IMR-90 (cell line): ENCODE data around the gene YBX2. TPM values are rescaled to one million over a fixed set of nuclear protein-coding genes. Genes with fewer than 3 reads are reported as not detected.

Experiments used
- ATAC-seq: fragments of 200-7000 bp; cut with Tn5 transposase; 2 replicates; pipeline ENCODE4 v1.9.1; 2020; ENCODE audit warnings: low read depth, mild to moderate bottlenecking, moderate library complexity
- BruUV-seq: library from RNA; stranded (reverse); fragments of 400-500 nt; replicated peaks from 2 replicates; lab custom pipeline; 2021; lab: Mats Ljungman, UMichigan
- CTCF ChIA-PET: fragments of 300-600 bp; formaldehyde crosslinking; extraction: SDS; loops from one replicate; lab custom pipeline; 2021; ENCODE audit warnings: antibody characterized with exemption; lab: Yijun Ruan, JAX
- POLR2A ChIA-PET: fragments of 300-600 bp; sonication (Branson Sonifier 250); formaldehyde crosslinking; loops from one replicate; lab custom pipeline; 2022; ENCODE audit warnings: antibody characterized with exemption; ENCODE audit not compliant: unreplicated experiment; lab: Charles Lee
- DNase-seq: peaks from one replicate; pipeline ENCODE4 v3.0.0; 2013
- H2AFZ ChIP-seq: replicated peaks from 2 replicates; pipeline ENCODE3; 2013; ENCODE audit warnings: low read length, mild to moderate bottlenecking; ENCODE audit not compliant: poor library complexity
- H2AK5ac ChIP-seq: 2 replicates; pipeline ENCODE4 v1.6.1; 2013; ENCODE audit warnings: low read depth, low read length, inconsistent platforms
- H2AK9ac ChIP-seq: replicated peaks from 2 replicates; pipeline ENCODE3; 2013; ENCODE audit warnings: mild to moderate bottlenecking, low read depth, low read length, moderate library complexity; ENCODE audit not compliant: poor library complexity
- H2BK120ac ChIP-seq: 2 replicates; pipeline ENCODE4 v1.6.1; 2013; ENCODE audit warnings: low read depth, low read length, inconsistent platforms
- H2BK15ac ChIP-seq: 3 replicates; pipeline ENCODE4 v1.6.1; 2013; ENCODE audit warnings: low read depth, low read length, inconsistent platforms
- H2BK20ac ChIP-seq: 2 replicates; pipeline ENCODE4 v1.6.1; 2013; ENCODE audit warnings: low read depth, mild to moderate bottlenecking, inconsistent platforms, low read length, moderate library complexity
- H2BK5ac ChIP-seq: 2 replicates; pipeline ENCODE4 v1.6.1; 2013; ENCODE audit warnings: mild to moderate bottlenecking, low read depth, low read length, inconsistent platforms; ENCODE audit not compliant: poor library complexity, severe bottlenecking
- H3K14ac ChIP-seq: replicated peaks from 2 replicates; pipeline ENCODE4 v1.6.1; 2013; ENCODE audit warnings: low read depth, low read length, inconsistent platforms
- H3K18ac ChIP-seq: 2 replicates; pipeline ENCODE4 v1.6.1; 2013; ENCODE audit warnings: low read depth, low read length, control low read depth
- H3K23ac ChIP-seq: 2 replicates; pipeline ENCODE4 v1.6.1; 2013; ENCODE audit warnings: low read depth, low read length, inconsistent platforms
- H3K27ac ChIP-seq: 2 replicates; pipeline ENCODE4 v1.5.1; 2013; ENCODE audit warnings: mild to moderate bottlenecking, control low read depth, low read length; ENCODE audit not compliant: insufficient read depth
- H3K27me3 ChIP-seq: 2 replicates; pipeline ENCODE4 v1.6.1; 2013; ENCODE audit warnings: low read length; ENCODE audit not compliant: control insufficient read depth, insufficient read depth
- H3K36me3 ChIP-seq: 2 replicates; pipeline ENCODE4 v1.6.1; 2013; ENCODE audit warnings: low read length, mixed read lengths; ENCODE audit not compliant: control insufficient read depth, insufficient read depth
- H3K4ac ChIP-seq: 2 replicates; pipeline ENCODE4 v1.6.1; 2013; ENCODE audit warnings: low read depth, low read length, inconsistent platforms
- H3K4me1 ChIP-seq: 2 replicates; pipeline ENCODE4 v1.6.1; 2013; ENCODE audit warnings: low read length, mixed read lengths; ENCODE audit not compliant: control insufficient read depth, insufficient read depth
- H3K4me2 ChIP-seq: 2 replicates; pipeline ENCODE4 v1.6.1; 2013; ENCODE audit warnings: low read depth, mild to moderate bottlenecking, control low read depth, low read length, moderate library complexity
- H3K4me3 ChIP-seq: 2 replicates; pipeline ENCODE4 v1.5.1; 2013; ENCODE audit warnings: low read depth, mild to moderate bottlenecking, control low read depth, low read length, moderate library complexity; ENCODE audit not compliant: insufficient read depth
- H3K56ac ChIP-seq: 2 replicates; pipeline ENCODE4 v1.6.1; 2013; ENCODE audit warnings: low read length, inconsistent platforms; ENCODE audit not compliant: insufficient read depth; ENCODE audit errors: extremely low read depth
- H3K79me1 ChIP-seq, 2 experiments: 2 replicates each; pipeline ENCODE4 v1.6.1; 2013; ENCODE audit warnings: low read length in 2 of 2, inconsistent platforms in 1 of 2, low read depth in 1 of 2
- H3K9ac ChIP-seq: 2 replicates; pipeline ENCODE4 v1.6.1; 2013; ENCODE audit warnings: low read depth, low read length, control low read depth
- H3K9me1 ChIP-seq: 2 replicates; pipeline ENCODE4 v1.6.1; 2013; ENCODE audit warnings: low read length, inconsistent platforms; ENCODE audit not compliant: insufficient read depth
- H3K9me3 ChIP-seq: 2 replicates; pipeline ENCODE4 v1.6.1; 2013; ENCODE audit warnings: low read length; ENCODE audit not compliant: control insufficient read depth, insufficient read depth
- H4K20me1 ChIP-seq: 2 replicates; pipeline ENCODE4 v1.6.1; 2013; ENCODE audit warnings: low read length, inconsistent platforms; ENCODE audit not compliant: insufficient read depth
- H4K5ac ChIP-seq: 2 replicates; pipeline ENCODE4 v1.6.1; 2013; ENCODE audit warnings: mild to moderate bottlenecking, low read depth, low read length, control low read depth
- H4K8ac ChIP-seq, 2 experiments: 2 replicates each; pipeline ENCODE4 v1.6.1; 2013; ENCODE audit warnings: low read depth in 2 of 2, low read length in 2 of 2, control low read depth in 1 of 2, inconsistent platforms in 1 of 2
- H4K91ac ChIP-seq: 2 replicates; pipeline ENCODE4 v1.6.1; 2013; ENCODE audit warnings: low read depth, low read length, inconsistent platforms; ENCODE audit not compliant: insufficient read depth
- BHLHE40 ChIP-seq: fragments of 150-350 bp; IDR thresholded peaks from 2 replicates; pipeline ENCODE4 v1.6.1; 2016; ENCODE audit warnings: mild to moderate bottlenecking, low read depth, low read length
- CEBPB ChIP-seq: IDR thresholded peaks from 2 replicates; pipeline ENCODE4 v1.6.1; 2012; ENCODE audit warnings: low read depth, low read length, improper control_type of control experiment
- CHD1 ChIP-seq: IDR thresholded peaks from 2 replicates; pipeline ENCODE4 v1.6.1; 2012; ENCODE audit warnings: low read depth, low read length, improper control_type of control experiment
- CTCF ChIP-seq: conservative IDR thresholded peaks from 2 replicates; pipeline ENCODE4 v1.5.1; 2012; ENCODE audit warnings: mild to moderate bottlenecking, low read depth, low read length, improper control_type of control experiment
- ELK1 ChIP-seq: fragments of 150-350 bp; IDR thresholded peaks from 2 replicates; pipeline ENCODE4 v1.6.1; 2016; ENCODE audit warnings: low read depth, mild to moderate bottlenecking, low read length, moderate library complexity, borderline replicate concordance
- FOS ChIP-seq: fragments of 150-350 bp; IDR thresholded peaks from 2 replicates; pipeline ENCODE4 v1.6.1; 2016; ENCODE audit warnings: low read depth, low read length
- MAFK ChIP-seq: IDR thresholded peaks from 2 replicates; pipeline ENCODE4 v1.6.1; 2012; ENCODE audit warnings: low read depth, low read length, improper control_type of control experiment
- MAZ ChIP-seq: IDR thresholded peaks from 2 replicates; pipeline ENCODE4 v1.6.1; 2012; ENCODE audit warnings: low read depth, mild to moderate bottlenecking, low read length, improper control_type of control experiment, moderate library complexity, borderline replicate concordance
- MXI1 ChIP-seq: IDR thresholded peaks from 2 replicates; pipeline ENCODE4 v1.6.1; 2012; ENCODE audit warnings: low read depth, mild to moderate bottlenecking, low read length, moderate library complexity, borderline replicate concordance
- NFE2L2 ChIP-seq: fragments of 150-350 bp; IDR thresholded peaks from 2 replicates; pipeline ENCODE4 v1.6.1; 2016; ENCODE audit warnings: low read depth, mild to moderate bottlenecking, low read length
- POLR2A ChIP-seq: IDR thresholded peaks from 2 replicates; pipeline ENCODE4 v1.6.1; 2012; ENCODE audit warnings: mild to moderate bottlenecking, low read depth, low read length
- RAD21 ChIP-seq: IDR thresholded peaks from 2 replicates; pipeline ENCODE4 v1.6.1; 2012; ENCODE audit warnings: low read length, improper control_type of control experiment
- RCOR1 ChIP-seq: IDR thresholded peaks from 2 replicates; pipeline ENCODE4 v1.6.1; 2012; ENCODE audit warnings: mild to moderate bottlenecking, low read length, improper control_type of control experiment; ENCODE audit not compliant: insufficient replicate concordance
- RFX5 ChIP-seq: IDR thresholded peaks from 2 replicates; pipeline ENCODE4 v1.8.0; 2012; ENCODE audit warnings: low read depth, mild to moderate bottlenecking, low read length, moderate library complexity
- SMC3 ChIP-seq: fragments of 150-350 bp; IDR thresholded peaks from 2 replicates; pipeline ENCODE4 v1.6.1; 2016; ENCODE audit warnings: low read depth, mild to moderate bottlenecking, antibody characterized with exemption, low read length, moderate library complexity
- USF2 ChIP-seq: fragments of 150-350 bp; IDR thresholded peaks from 2 replicates; pipeline ENCODE4 v1.6.1; 2017; ENCODE audit warnings: mild to moderate bottlenecking, antibody characterized with exemption, low read length, low read depth
- WGBS, 2 experiments: methylation state at CpG; one replicate each; pipeline versions ENCODE4 v1.1.5 to v1.1.7; 2013; ENCODE audit warnings: missing lambda C conversion rate in 2 of 2; ENCODE audit not compliant: insufficient read length in 1 of 2; ENCODE audit errors: extremely low coverage in 2 of 2; 5-methylcytosine and 5-hydroxymethylcytosine counted together
- dilution Hi-C: fragments of 300-500 bp; cut with HindIII; formaldehyde crosslinking; loops from one replicate; pipeline ENCODE4 v1.14.3; 2018; ENCODE audit warnings: low sequenced_read_pairs; ENCODE audit not compliant: unreplicated experiment
- in situ Hi-C: fragments of 300-500 bp; cut with MboI; formaldehyde crosslinking; loops from 3 replicates; pipeline ENCODE4 v1.14.3; 2019; ENCODE audit warnings: low sequenced_read_pairs, inconsistent platforms, mixed read lengths
- intact Hi-C: fragments of 100-400 bp; cut with micrococcal nuclease; formaldehyde crosslinking; loops from 2 replicates; pipeline ENCODE4 v1.10.0; 2022
- polyA plus RNA-seq, 3 experiments: library from polyadenylated mRNA; depleted of rRNA; stranded (reverse); fragments of >200 nt; gene quantifications; 2 replicates each; pipeline ENCODE4 v1.2.3, GENCODE V29; 2012; ENCODE audit warnings: low replicate concordance in 1 of 3
- total RNA-seq: library from RNA; depleted of rRNA; stranded (reverse); fragments of >200 nt; gene quantifications from 2 replicates; pipeline ENCODE4 v1.2.3, GENCODE V29; 2012

YBX2 gene
- total and polyA plus RNA-seq, 2 of the 4 experiments (the other 2 are of a cell fraction) = 0.17 TPM; not detected in 1

- Histone ChIP-seq H2AK5ac (no peak overlapping the region), H3K4ac (no peak overlapping the region), H3K4me1 (peaks cover 3% of the 10 kb centered on the region), H2AK9ac (no peak overlapping the region), H3K14ac (no peak overlapping the region), H3K56ac (no peak overlapping the region), H2AFZ (no peak overlapping the region), H3K23ac (no peak overlapping the region), H3K36me3 (no peaks in the 10 kb centered on the region), H2BK5ac (no peak overlapping the region), H4K91ac (no peak overlapping the region), H2BK120ac (no peak overlapping the region), H3K27me3 (peaks cover 70% of the 10 kb centered on the region), H3K4me2 (no peak overlapping the region), H3K27ac (no peak overlapping the region), H2BK20ac (no peak overlapping the region), H4K20me1 (0 out of 2 replicates have a peak, but pooled peaks cover 3% of the 10 kb centered on the region), H4K5ac (no peak overlapping the region), H3K9me3 (no peaks in the 10 kb centered on the region; the same call in 1 of the 2 replicates), H3K4me3 (no peak overlapping the region), H4K8ac (no peak overlapping the region), H3K9ac (no peak overlapping the region), H3K79me1 (no peaks in the 10 kb centered on the region), H2BK15ac (no peak overlapping the region), H3K18ac (no peak overlapping the region), H3K9me1 (no peaks in the 10 kb centered on the region; the same call in 1 of the 2 replicates)
- in situ Hi-C loops (no loop called here), dilution Hi-C loops (no loop called here), intact Hi-C loops (no loop called here)
- POLR2A ChIA-PET = no interaction called here
- CTCF ChIA-PET = no interaction called here
- no TSS peak for BruUV-seq
- no peak for TF ChIP-seq CTCF
- TF ChIP-seq BHLHE40 = no peak
- no peak for TF ChIP-seq POLR2A
- TF ChIP-seq RCOR1 = no peak
- TF ChIP-seq CHD1 = no peak
- TF ChIP-seq RAD21 = no peak
- TF ChIP-seq RFX5 = no peak
- TF ChIP-seq MAZ = no peak
- no peak for TF ChIP-seq MAFK
- TF ChIP-seq SMC3 = no peak
- TF ChIP-seq MXI1 = no peak
- no peak for TF ChIP-seq USF2
- TF ChIP-seq NFE2L2 = no peak
- TF ChIP-seq FOS = no peak
- no peak for TF ChIP-seq CEBPB
- no peak for TF ChIP-seq ELK1
- WGBS, 2 experiments = no CpG with 5 or more reads among the region's 2 CpGs
- DNase-seq (no peak), ATAC-seq (no peak)
These were observed 2.2 kb downstream of the YBX2 start for GRCh38 chr17:7292194-7292593.
